Measurements from ENCODE around the gene NPM1.

The NPM1 gene

GRCh38 chr5:171426266-171426665 is 38.6 kb downstream of the NPM1 start:
- H3K27me3 ChIP-seq (replicated peaks; ENCODE audit: control insufficient read depth, insufficient read depth, low read length): no peaks in the 10 kb centered on the region; the same call in none of the 2 replicates
- TF ChIP-seq, protein P1, sequence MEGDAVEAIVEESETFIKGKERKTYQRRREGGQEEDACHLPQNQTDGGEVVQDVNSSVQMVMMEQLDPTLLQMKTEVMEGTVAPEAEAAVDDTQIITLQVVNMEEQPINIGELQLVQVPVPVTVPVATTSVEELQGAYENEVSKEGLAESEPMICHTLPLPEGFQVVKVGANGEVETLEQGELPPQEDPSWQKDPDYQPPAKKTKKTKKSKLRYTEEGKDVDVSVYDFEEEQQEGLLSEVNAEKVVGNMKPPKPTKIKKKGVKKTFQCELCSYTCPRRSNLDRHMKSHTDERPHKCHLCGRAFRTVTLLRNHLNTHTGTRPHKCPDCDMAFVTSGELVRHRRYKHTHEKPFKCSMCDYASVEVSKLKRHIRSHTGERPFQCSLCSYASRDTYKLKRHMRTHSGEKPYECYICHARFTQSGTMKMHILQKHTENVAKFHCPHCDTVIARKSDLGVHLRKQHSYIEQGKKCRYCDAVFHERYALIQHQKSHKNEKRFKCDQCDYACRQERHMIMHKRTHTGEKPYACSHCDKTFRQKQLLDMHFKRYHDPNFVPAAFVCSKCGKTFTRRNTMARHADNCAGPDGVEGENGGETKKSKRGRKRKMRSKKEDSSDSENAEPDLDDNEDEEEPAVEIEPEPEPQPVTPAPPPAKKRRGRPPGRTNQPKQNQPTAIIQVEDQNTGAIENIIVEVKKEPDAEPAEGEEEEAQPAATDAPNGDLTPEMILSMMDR (IDR thresholded peaks at IDR 0.05; ENCODE audit: insufficient read depth, low read length, poor library complexity, severe bottlenecking): no peak
- DNase-seq (ENCODE audit: extremely low read depth, insufficient read length): no peak
- H3K36me3 ChIP-seq (ENCODE audit: control insufficient read depth, insufficient read depth, low read length): no peaks in the 10 kb centered on the region
- H3K4me3 ChIP-seq (replicated peaks; ENCODE audit: low read depth, low read length): no peak overlapping the region

- TF ChIP-seq, protein P1 (IDR thresholded peaks at IDR 0.05; ENCODE audit: insufficient read depth, low read length, poor library complexity, severe bottlenecking): no peak
- H3K27me3 ChIP-seq (replicated peaks; ENCODE audit: control insufficient read depth, insufficient read depth, low read length): no peaks in the 10 kb centered on the region; the same call in none of the 2 replicates
- no peaks in the 10 kb centered on the region for H3K36me3 ChIP-seq (ENCODE audit: control insufficient read depth, insufficient read depth, low read length)
- no peak for DNase-seq (ENCODE audit: extremely low read depth, insufficient read length)
- no peak overlapping the region for H3K4me3 ChIP-seq (replicated peaks; ENCODE audit: low read depth, low read length)
These were observed 39.0 kb downstream of the NPM1 start for GRCh38 chr5:171426680-171427079.

GRCh38 chr5:171427318-171428167 is 39.9 kb downstream of the NPM1 start:
- no peak for DNase-seq (ENCODE audit: extremely low read depth, insufficient read length)
- TF ChIP-seq, protein P1 (IDR thresholded peaks at IDR 0.05; ENCODE audit: insufficient read depth, low read length, poor library complexity, severe bottlenecking): no peak
- Histone ChIP-seq H3K36me3 (ENCODE audit: control insufficient read depth, insufficient read depth, low read length) (no peaks in the 10 kb centered on the region), H3K27me3 (replicated peaks; ENCODE audit: control insufficient read depth, insufficient read depth, low read length) (no peaks in the 10 kb centered on the region; the same call in none of the 2 replicates), H3K4me3 (replicated peaks; ENCODE audit: low read depth, low read length) (no peak overlapping the region)

GRCh38 chr5:171428168-171428696 is 40.6 kb downstream of the NPM1 start:
- DNase-seq (ENCODE audit: extremely low read depth, insufficient read length): no peak
- Histone ChIP-seq H3K36me3 (ENCODE audit: control insufficient read depth, insufficient read depth, low read length) (no peaks in the 10 kb centered on the region), H3K27me3 (replicated peaks; ENCODE audit: control insufficient read depth, insufficient read depth, low read length) (no peaks in the 10 kb centered on the region; the same call in none of the 2 replicates), H3K4me3 (replicated peaks; ENCODE audit: low read depth, low read length) (no peak overlapping the region)
- TF ChIP-seq, protein P1 (IDR thresholded peaks at IDR 0.05; ENCODE audit: insufficient read depth, low read length, poor library complexity, severe bottlenecking): no peak

GRCh38 chr5:171428809-171429542 is 41.3 kb downstream of the NPM1 start:
- TF ChIP-seq, protein P1 (IDR thresholded peaks at IDR 0.05; ENCODE audit: insufficient read depth, low read length, poor library complexity, severe bottlenecking): no peak
- H3K4me3 ChIP-seq (replicated peaks; ENCODE audit: low read depth, low read length): no peak overlapping the region
- H3K27me3 ChIP-seq (replicated peaks; ENCODE audit: control insufficient read depth, insufficient read depth, low read length): no peaks in the 10 kb centered on the region; the same call in none of the 2 replicates
- H3K36me3 ChIP-seq (ENCODE audit: control insufficient read depth, insufficient read depth, low read length): no peaks in the 10 kb centered on the region
- DNase-seq (ENCODE audit: extremely low read depth, insufficient read length): no peak

Measured in GM06990 (cell line).